ENCODE measurements around the gene COBLL1.

Gene COBLL1

DNA sequence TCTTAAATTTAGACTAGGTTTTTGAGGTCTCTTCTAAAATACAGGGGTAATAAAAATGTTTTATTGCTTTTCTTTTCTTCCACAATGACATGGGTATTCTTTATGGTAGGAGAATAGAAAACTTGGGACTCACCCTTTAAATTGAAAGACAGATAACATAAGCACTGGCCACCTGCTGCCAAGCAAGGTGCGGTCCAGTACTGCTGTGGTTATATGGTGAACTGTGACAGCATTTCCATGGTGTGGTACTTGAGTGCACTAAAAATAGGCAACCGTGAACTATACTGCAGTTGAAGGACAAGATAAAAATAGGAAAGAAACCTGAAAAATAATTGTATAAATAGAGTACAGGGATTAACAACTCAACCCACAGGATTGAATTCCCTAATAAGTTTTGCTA is 165.9 kb downstream of the COBLL1 start:
- no peak for DNase-seq

DNA sequence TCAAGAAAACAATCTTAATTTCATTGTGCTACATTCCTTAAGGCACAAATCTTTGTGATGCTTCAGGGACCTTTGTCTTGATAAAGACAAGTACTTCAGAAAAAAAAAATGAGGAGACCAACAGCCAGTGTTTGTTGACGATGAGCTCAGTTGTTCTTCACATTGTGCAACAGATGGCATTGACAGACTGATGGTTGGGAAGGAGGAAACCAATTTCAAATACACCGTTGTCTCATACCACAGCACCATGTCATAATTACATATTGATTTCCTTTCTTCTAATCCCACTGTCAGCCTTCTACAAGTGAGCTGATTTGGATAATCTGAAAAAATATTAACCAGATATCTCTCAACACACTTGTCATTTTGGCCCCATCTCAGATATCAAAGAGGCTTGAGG is 166.6 kb downstream of the COBLL1 start:
- no peak for DNase-seq

DNA sequence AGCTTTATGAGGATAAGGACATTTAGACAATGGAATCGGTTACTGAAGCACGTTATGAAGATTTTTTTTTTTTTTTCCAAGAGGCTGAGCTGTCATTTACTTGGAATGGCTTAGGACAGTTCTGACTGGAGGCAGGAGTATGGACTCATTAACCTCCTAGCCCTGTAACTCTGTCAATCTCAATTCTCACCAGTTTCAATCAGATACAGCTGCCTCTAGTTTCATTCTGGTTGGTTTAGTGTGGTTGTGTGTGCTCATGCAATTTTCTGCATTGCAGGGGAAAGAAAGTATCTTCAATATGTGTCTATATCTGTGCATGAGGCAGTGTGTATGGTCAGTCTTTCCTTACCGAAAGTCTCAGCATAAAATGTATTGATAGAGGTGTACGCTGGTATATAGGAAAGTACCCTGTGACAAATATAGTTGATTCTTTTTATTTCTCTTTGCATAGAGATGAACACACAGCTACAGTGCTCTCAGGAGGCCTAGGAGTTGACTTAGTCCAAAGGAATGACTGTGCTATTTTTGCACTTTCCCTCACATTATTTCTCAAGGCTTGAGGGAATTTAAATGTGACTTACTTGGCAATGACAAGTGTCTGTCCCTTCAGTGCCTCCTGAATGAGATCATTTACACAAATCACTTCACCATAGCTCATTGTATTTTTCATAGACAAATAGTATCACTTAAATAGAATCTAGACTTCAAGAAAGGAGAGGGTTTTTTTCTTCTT is 169.8 kb downstream of the COBLL1 start:
- DNase-seq: no peak

DNA sequence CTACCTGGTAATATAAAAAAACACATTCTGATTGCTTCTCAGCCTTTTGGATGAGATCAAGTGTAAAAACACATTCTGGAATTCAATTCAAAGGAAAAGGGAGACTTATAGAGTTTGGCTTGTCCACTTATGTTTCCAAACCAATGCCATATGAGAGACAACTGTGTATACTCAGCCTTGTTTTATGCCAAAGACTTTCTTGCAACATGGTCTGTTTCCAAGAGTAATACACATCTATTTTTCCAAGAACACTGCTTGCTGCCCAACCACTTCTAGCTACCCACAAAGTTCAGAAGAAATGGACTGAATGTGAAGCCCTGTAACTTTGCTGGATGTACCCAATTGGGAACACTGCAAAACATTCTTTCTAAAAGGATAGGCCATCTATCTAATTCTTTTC is 172.3 kb downstream of the COBLL1 start:
- no peak for DNase-seq

DNA sequence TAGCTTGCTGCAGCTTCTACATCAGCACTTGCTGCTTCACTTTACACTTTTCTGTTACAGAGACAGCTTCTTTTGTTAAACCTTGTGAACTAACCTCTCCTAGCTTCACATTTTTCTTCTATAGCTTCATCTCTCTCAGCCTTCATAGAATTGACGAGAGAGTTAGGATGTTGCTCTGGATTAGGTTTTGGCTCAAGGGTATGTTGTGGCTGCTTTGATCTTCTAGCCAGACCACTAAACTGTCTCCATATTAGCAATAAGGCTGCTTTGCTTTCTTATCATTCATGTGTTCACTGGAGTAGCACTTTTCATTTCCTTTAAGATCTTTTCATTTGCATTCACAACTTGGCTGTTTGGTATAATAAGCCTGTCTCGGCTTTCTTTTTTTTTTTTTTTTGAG is 174.1 kb downstream of the COBLL1 start:
- no peak for DNase-seq

DNA sequence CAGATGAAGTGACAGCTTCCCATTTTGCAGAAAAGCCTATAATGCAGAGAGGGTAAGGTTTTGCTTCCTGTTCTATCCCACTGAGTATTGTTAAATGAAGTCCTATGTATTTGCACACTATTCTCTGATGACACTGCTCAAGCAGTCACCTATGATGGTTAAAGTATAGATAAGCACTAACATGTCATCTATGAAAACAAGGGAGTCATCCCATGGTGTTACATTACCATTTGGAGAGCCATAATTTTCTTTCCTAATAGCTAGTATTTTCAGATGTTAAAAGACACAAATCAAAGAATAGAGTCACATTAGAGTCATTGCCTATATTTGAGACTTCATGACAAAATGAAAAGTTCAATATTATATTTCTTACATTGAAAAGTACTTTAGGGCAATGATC is 177.6 kb downstream of the COBLL1 start:
- DNase-seq: no peak

DNA sequence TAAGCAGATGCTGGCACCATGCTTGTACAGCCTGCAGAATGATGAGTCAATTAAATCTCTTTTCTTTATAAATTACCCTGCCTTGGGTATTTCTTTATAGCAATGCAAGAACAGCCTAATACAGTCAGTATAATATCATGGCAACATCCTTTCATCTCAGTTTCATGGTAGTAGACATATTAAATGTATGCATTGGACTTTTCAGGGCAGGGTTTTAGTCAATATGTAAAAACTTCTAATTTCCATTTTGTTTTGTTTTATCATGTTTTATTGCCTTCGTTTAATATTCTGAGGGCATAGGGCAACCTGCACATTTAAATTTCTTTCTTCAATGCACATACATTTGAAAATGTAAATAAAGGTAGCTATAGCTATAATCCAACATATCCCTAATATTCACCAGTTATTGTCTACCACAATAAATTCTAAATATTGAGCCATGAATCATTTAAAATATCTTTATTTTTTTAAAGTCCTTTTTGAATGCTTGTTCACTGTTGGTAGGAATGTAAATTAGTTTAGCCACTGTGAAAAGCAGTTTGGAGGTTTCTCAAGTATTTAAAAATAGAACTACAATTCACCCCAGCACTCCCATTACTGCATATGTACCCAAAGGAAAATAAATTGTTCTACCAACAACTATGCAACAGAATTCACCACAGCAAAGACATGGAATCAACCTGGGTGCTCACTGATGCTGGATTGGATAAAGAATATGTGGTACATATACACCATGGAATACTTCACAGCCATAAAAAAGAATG is 178.6 kb downstream of the COBLL1 start:
- DNase-seq: no peak

DNA sequence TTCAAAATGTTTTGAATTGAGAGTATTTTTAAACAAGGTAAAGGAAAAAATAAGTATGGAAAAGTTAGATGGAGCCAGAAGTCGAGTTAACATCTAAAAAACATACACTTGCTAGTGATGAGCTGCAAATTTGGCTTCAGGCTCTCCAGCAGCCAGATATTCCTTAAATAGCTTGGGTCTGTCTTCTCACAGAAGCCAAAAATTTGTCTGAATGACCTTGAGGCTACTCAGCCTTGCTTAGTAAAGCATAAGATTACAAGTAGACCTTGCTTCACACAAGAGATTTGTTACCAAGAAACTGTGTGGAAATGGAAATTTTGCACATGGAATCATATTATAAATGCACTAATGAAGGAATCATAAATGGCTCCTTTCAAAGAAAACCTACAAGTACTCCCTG is 179.6 kb downstream of the COBLL1 start:
- DNase-seq: no peak

DNA sequence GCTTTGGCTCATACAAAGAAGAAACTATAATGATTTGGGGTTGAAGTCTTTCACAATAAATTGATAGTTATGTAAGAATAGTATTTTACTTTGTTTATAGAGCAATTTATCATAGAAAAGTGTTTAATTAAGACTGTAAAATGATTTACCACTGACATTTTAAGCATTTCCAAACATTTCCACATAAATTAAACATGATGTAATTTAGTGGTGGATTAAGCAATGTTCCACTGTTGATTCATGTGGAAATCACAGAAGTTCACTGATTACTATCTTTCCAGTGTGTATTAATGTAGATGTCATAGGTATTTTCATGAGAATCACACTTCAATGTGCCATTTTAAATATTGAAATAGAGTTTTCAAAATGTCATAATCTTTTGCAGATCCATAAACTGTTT is 180.3 kb downstream of the COBLL1 start:
- no peak for DNase-seq

DNA sequence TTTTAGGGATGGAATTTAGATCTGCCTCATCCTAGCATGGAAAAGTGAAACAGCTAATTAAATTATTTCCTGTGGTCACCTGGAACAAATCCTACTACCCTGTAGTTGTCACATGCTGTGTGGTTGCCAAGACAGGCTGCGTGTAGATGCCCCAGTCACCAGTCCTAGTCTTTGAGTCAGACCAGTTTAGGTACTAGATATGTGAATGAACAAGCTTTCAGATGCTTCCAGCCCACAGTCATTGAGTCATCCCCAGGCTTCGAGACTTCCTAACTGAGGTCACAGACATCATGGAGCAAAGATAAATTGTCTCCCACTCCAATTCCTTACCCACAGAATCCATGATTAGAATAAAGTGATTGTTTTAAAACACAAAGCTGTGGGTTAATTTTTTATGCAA is 184.5 kb downstream of the COBLL1 start:
- no peak for DNase-seq

DNA sequence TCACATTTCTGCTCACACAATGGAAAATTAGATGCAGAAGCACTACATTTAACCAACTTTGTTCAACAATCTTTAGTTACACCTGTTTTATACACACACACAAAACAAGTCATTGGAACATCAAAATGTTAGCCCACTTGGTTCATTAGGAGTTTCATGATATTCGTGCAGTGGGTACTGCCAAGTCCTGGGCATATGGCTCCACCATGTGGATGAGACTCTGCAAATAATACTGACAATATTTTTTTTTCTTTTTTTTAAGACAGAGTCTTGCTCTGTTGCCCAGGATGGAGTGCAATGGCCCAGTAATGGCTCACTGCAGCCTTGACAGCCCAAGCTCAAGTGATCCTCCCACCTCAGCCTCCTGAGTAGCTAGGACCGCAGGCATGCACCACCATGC is 185.9 kb downstream of the COBLL1 start:
- no peak for DNase-seq

DNA sequence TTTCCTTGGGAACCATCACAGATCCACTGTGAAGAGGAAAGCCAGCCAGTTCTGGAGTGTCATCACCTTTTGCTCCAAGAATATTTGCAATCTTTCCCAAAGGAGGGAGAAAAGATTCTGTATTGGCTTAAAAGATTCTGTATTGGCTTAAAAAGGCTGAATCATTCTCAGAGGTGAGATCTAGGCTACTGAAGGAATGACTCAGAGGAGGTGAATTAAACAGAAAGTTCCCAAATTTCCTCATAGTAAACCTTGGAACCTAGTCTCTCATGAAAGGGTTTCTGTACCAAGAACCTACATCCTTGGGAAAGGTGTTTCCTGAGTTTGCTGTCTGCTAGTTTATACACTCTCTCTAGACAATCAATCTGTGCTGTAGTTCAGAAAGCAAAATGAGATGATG is 186.3 kb downstream of the COBLL1 start:
- no peak for DNase-seq

DNA sequence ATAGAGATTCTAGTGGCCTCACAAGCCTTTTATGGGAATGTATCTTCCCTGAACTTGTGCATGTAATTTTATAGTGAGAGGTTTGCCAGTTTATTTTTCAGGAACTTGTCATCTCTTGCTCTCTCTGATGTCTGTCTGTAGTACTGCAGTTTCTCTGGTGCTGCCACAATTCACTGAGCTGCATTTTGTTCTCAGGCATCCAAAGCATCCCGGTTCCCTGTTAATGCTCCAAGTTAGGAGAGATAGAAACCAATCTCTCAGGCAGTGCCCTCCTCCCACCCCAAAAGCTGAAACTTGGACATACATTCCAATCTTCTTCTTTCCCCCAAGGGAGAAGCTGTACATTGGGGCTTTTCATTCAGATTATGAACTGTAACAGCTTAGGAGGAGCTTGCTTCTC is 190.3 kb downstream of the COBLL1 start:
- DNase-seq: no peak

DNA sequence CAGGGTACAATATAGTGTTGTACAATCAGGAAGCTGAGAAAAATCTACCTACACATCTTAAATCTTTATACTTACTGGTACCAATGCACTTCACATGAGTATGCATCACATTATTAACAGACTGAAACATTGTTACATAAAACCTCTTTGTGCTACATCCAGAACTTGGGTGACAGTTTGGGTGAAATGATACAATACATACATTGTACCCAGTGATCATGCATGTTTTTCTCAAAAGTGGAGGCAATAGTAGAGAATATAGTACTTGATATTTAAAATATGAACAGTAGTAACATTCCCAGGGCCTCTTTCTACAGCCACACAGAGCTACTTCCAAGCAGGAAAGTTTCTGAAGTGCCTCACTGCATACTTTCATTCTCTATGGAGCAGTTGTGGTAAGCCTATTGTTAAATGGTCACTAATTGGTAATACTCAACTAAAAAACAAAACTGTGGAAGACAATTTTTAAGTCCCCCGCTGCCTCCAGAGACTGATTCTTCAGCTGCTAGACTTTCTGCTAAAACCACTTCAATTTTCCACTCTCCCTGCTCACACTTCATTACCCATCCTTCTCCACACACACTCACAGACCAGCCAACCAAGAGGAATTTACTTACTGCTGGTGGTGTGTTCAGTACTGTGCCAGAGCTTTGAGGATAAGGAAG is 197.5 kb downstream of the COBLL1 start:
- no peak for DNase-seq

DNA sequence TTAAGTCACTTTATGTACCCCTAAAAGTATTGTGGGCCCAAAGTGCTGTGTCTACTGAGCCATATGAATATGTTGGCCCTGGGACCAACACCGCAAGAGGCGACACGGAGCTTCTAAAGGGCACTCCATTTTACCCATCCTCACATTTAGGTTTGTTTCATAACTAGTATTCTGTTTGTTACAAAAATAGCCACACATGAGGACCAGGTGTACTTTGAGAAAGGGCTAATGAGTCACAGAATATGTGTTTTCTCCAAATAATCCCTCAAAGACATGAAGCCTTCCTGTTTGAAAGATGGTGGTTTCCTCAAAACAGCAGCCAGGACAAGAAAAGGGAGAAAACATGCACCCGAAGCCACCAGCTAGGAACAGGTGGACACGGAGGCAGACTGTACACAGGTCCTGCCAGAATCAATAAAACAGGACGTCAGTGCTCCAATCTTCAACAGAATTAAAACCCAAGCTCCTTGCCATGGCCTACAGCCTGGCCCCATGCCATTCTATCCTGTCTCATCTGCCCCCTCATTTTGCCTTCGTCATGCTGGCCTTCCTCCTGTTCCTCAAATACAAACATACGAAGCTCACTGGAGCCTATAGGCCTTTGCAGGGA is 198.6 kb downstream of the COBLL1 start:
- no peak for DNase-seq

DNA sequence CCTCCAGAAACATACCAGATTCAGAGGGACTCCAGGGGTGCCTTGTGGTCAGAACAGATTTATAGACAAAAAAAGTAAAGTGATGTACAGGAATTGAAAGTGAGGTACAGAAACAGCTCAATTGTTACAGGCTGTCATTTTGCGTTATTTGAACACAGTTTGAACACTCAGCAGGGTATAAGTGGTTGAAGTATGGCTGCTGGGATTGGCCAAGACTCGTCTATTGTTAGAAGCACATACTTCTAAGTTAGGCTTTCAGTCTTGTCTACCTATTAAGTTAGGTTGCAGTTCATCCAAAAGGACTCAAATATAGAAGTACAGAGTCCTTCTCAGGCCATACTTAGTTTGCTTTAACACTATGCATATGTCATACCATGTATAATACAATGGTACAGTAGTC is 199.4 kb downstream of the COBLL1 start:
- no peak for DNase-seq
